Activated CD4-positive, alpha-beta memory T cell treated with anti-CD3 and anti-CD28 coated beads for 36 hours (primary cell): ENCODE results near the gene MTCH1. TPM values are rescaled to one million over a fixed set of nuclear protein-coding genes. Genes with fewer than 3 reads are reported as not detected.
A peak's percentile ranks its signal among the peaks of the same experiment; 100 is the strongest.

Source experiments
- CTCF ChIA-PET: fragments of 350-600 bp; sonication (Branson Sonifier 250); formaldehyde crosslinking; loops from one replicate; lab custom pipeline; 2021; ENCODE audit warnings: antibody characterized with exemption, inconsistent platforms; lab: Charles Lee
- POLR2A ChIA-PET: fragments of 350-600 bp; sonication (Branson Sonifier 250); formaldehyde crosslinking; loops from one replicate; lab custom pipeline; 2021; ENCODE audit warnings: antibody characterized with exemption; lab: Charles Lee
- DNase-seq: peaks from one replicate; pipeline ENCODE4 v3.0.0-alpha.2; 2020
- H3K27ac Mint-ChIP-seq: one replicate; pipeline ENCODE4 v1.8.0; 2021; ENCODE audit warnings: mixed read lengths
- H3K27me3 Mint-ChIP-seq: one replicate; pipeline ENCODE4 v1.8.0; 2021; ENCODE audit warnings: mixed read lengths
- H3K36me3 Mint-ChIP-seq: one replicate; pipeline ENCODE4 v1.8.0; 2021; ENCODE audit warnings: mixed read lengths
- H3K4me1 Mint-ChIP-seq: one replicate; pipeline ENCODE4 v1.8.0; 2021; ENCODE audit warnings: low read depth, mixed read lengths
- H3K4me3 Mint-ChIP-seq: one replicate; pipeline ENCODE4 v1.8.0; 2021; ENCODE audit warnings: mild to moderate bottlenecking, mixed read lengths
- H3K9me3 Mint-ChIP-seq: one replicate; pipeline ENCODE4 v1.8.0; 2021; ENCODE audit warnings: mixed read lengths
- intact Hi-C: fragments of 100-400 bp; cut with micrococcal nuclease; formaldehyde crosslinking; loops from one replicate; pipeline ENCODE4 v1.15.1; 2023
- total RNA-seq, 2 experiments: library from RNA; stranded (reverse); gene quantifications; one replicate each; pipeline ENCODE4 v1.2.3, GENCODE V29; 2021

Gene MTCH1
- total RNA-seq, 2 experiments from 2014 or later: 109 to 114 TPM

GRCh38 chr6:36964908-36965307 lies 21.1 kb downstream of the MTCH1 start:
- peaks cover 45% of the 10 kb centered on the region for H3K4me1 Mint-ChIP-seq
- H3K4me3 Mint-ChIP-seq: no peak overlapping the region
- POLR2A ChIA-PET: interaction anchor here (1.0 kb wide), 1 partner anchor 21 kb away, joined by 4 read pairs; the partner anchor contains the start of gene MTCH1
- CTCF ChIA-PET: interaction anchor here (1.1 kb wide), 1 partner anchor 53 kb away, joined by 3 read pairs; no protein-coding TSS in a partner anchor
- intact Hi-C loops: no loop called here
- DNase-seq: no peak
- H3K27me3 Mint-ChIP-seq: no peaks in the 10 kb centered on the region
- H3K36me3 Mint-ChIP-seq: peaks cover 19% of the 10 kb centered on the region
- H3K27ac Mint-ChIP-seq: no peak overlapping the region
- H3K9me3 Mint-ChIP-seq: no peaks in the 10 kb centered on the region

- Mint-ChIP-seq H3K27ac (no peak overlapping the region), H3K4me3 (no peak overlapping the region), H3K4me1 (peaks cover 46% of the 10 kb centered on the region), H3K9me3 (no peaks in the 10 kb centered on the region), H3K27me3 (no peaks in the 10 kb centered on the region), H3K36me3 (peaks cover 16% of the 10 kb centered on the region)
- CTCF ChIA-PET: interaction anchor here (1.1 to 2.0 kb wide), 4 partner anchors 13 to 113 kb away, joined by 3 to 8 read pairs (median 4); no protein-coding TSS in a partner anchor
- intact Hi-C loops: no loop called here
- POLR2A ChIA-PET: interaction anchor here (1.0 kb wide), 1 partner anchor 22 kb away, joined by 4 read pairs; the partner anchor contains the start of gene MTCH1
- DNase-seq: no peak
Measured at GRCh38 chr6:36964349-36964748, 21.6 kb downstream of the MTCH1 start.

GRCh38 chr6:36963451-36964290 lies 22.3 kb downstream of the MTCH1 start:
- peak; percentile 28 for DNase-seq
- H3K27ac Mint-ChIP-seq: peak overlapping the region; percentile 62

GRCh38 chr6:36962874-36963273 lies 23.1 kb downstream of the MTCH1 start:
- CTCF ChIA-PET: interaction anchor here (1.3 to 2.0 kb wide), 2 partner anchors 8 to 55 kb away, joined by 4 to 8 read pairs; partner anchors contain the start of gene PI16
- POLR2A ChIA-PET: no interaction called here
- peaks cover 5% of the 10 kb centered on the region for H3K36me3 Mint-ChIP-seq
- no peaks in the 10 kb centered on the region for H3K9me3 Mint-ChIP-seq
- peak overlapping the region; percentile 62 for H3K27ac Mint-ChIP-seq
- peaks cover 46% of the 10 kb centered on the region for H3K4me1 Mint-ChIP-seq
- peak overlapping the region; percentile 55 for H3K4me3 Mint-ChIP-seq
- H3K27me3 Mint-ChIP-seq: no peaks in the 10 kb centered on the region
- DNase-seq: peak; percentile 89
- intact Hi-C loops: no loop called here

More at GRCh38 chr6:36963451-36964290, 22.3 kb downstream of the MTCH1 start:
- intact Hi-C loops: no loop called here
- H3K4me1 Mint-ChIP-seq: peaks cover 46% of the 10 kb centered on the region
- ChIA-PET CTCF (interaction anchor here (1.1 to 2.0 kb wide), 5 partner anchors 9 to 113 kb away, joined by 3 to 8 read pairs (median 4); partner anchors contain the start of gene PI16), POLR2A (interaction anchor here (1.0 kb wide), 1 partner anchor 22 kb away, joined by 4 read pairs; the partner anchor contains the start of gene MTCH1)
- peaks cover 12% of the 10 kb centered on the region for H3K36me3 Mint-ChIP-seq
- no peaks in the 10 kb centered on the region for H3K27me3 Mint-ChIP-seq
- no peaks in the 10 kb centered on the region for H3K9me3 Mint-ChIP-seq
- H3K4me3 Mint-ChIP-seq: no peak overlapping the region

- no peak overlapping the region for H3K4me3 Mint-ChIP-seq
Measured at GRCh38 chr6:36961441-36962435, 24.3 kb downstream of the MTCH1 start.

GRCh38 chr6:36959555-36960250 lies 26.3 kb downstream of the MTCH1 start:
- intact Hi-C loops: no loop called here
- Mint-ChIP-seq H3K27ac (no peak overlapping the region), H3K9me3 (no peaks in the 10 kb centered on the region), H3K27me3 (no peaks in the 10 kb centered on the region), H3K36me3 (no peaks in the 10 kb centered on the region), H3K4me3 (no peak overlapping the region), H3K4me1 (peaks cover 52% of the 10 kb centered on the region)
- ChIA-PET CTCF (no interaction called here), POLR2A (no interaction called here)
- no peak for DNase-seq

More at GRCh38 chr6:36961441-36962435, 24.3 kb downstream of the MTCH1 start:
- no peaks in the 10 kb centered on the region for H3K9me3 Mint-ChIP-seq
- H3K4me1 Mint-ChIP-seq: peaks cover 46% of the 10 kb centered on the region
- H3K27me3 Mint-ChIP-seq: no peaks in the 10 kb centered on the region
- intact Hi-C loops: no loop called here
- ChIA-PET POLR2A (no interaction called here), CTCF (no interaction called here)
- H3K27ac Mint-ChIP-seq: no peak overlapping the region
- H3K36me3 Mint-ChIP-seq: no peaks in the 10 kb centered on the region
- DNase-seq: no peak

- Mint-ChIP-seq H3K27me3 (no peaks in the 10 kb centered on the region), H3K4me3 (no peak overlapping the region), H3K27ac (no peak overlapping the region), H3K9me3 (no peaks in the 10 kb centered on the region), H3K36me3 (no peaks in the 10 kb centered on the region), H3K4me1 (peaks cover 52% of the 10 kb centered on the region)
- intact Hi-C loops: no loop called here
- ChIA-PET POLR2A (no interaction called here), CTCF (no interaction called here)
- DNase-seq: no peak
Measured at GRCh38 chr6:36958775-36959554, 27.0 kb downstream of the MTCH1 start.

GRCh38 chr6:36957773-36958271 lies 28.2 kb downstream of the MTCH1 start:
- POLR2A ChIA-PET: no interaction called here
- H3K27me3 Mint-ChIP-seq: no peaks in the 10 kb centered on the region
- H3K4me1 Mint-ChIP-seq: peaks cover 48% of the 10 kb centered on the region
- no peaks in the 10 kb centered on the region for H3K9me3 Mint-ChIP-seq
- H3K36me3 Mint-ChIP-seq: no peaks in the 10 kb centered on the region
- no peak overlapping the region for H3K27ac Mint-ChIP-seq
- no peak overlapping the region for H3K4me3 Mint-ChIP-seq
- intact Hi-C loops: no loop called here
- CTCF ChIA-PET: interaction anchor here (0.7 kb wide), 1 partner anchor 20 kb away, joined by 3 read pairs; no protein-coding TSS in a partner anchor
- no peak for DNase-seq

- H3K4me1 Mint-ChIP-seq: peaks cover 44% of the 10 kb centered on the region
- H3K27me3 Mint-ChIP-seq: no peaks in the 10 kb centered on the region
- no peaks in the 10 kb centered on the region for H3K36me3 Mint-ChIP-seq
- CTCF ChIA-PET: interaction anchor here (1.7 to 1.9 kb wide), 2 partner anchors 62 to 71 kb away, joined by 8 to 9 read pairs; partner anchors contain the start of gene C6orf89
- no peaks in the 10 kb centered on the region for H3K9me3 Mint-ChIP-seq
- intact Hi-C loops: no loop called here
- POLR2A ChIA-PET: interaction anchor here (0.6 kb wide), 1 partner anchor 38 kb away, joined by 3 read pairs; no protein-coding TSS in a partner anchor
- no peak for DNase-seq
- H3K4me3 Mint-ChIP-seq: no peak overlapping the region
- peak overlapping the region; percentile 29 for H3K27ac Mint-ChIP-seq
Measured at GRCh38 chr6:36956446-36956820, 29.6 kb downstream of the MTCH1 start.

GRCh38 chr6:36955671-36956445 lies 30.1 kb downstream of the MTCH1 start:
- Mint-ChIP-seq H3K27ac (peak overlapping the region; percentile 29), H3K36me3 (no peaks in the 10 kb centered on the region), H3K9me3 (no peaks in the 10 kb centered on the region), H3K4me3 (peak overlapping the region; percentile 28), H3K4me1 (peaks cover 38% of the 10 kb centered on the region), H3K27me3 (no peaks in the 10 kb centered on the region)
- no peak for DNase-seq
- intact Hi-C loops: no loop called here
- POLR2A ChIA-PET: interaction anchor here (1.1 kb wide), 1 partner anchor 30 kb away, joined by 3 read pairs; the partner anchor contains the start of gene MTCH1
- CTCF ChIA-PET: interaction anchor here (0.5 to 2.1 kb wide), 5 partner anchors 7 to 70 kb away, joined by 3 to 9 read pairs (median 4); partner anchors contain the start of genes C6orf89 and MTCH1
